B cell (primary cell): ENCODE data around the gene BMP6. TPM values are rescaled to one million over a fixed set of nuclear protein-coding genes. Genes with fewer than 3 reads are reported as not detected.

Experiments
- ATAC-seq: fragments of 200-7000 bp; cut with Tn5 transposase; one replicate; pipeline ENCODE4 v1.10.0; 2021; ENCODE audit warnings: low read depth, mild to moderate bottlenecking, moderate number of reproducible peaks, moderate library complexity
- CTCF ChIA-PET: fragments of 350-600 bp; sonication (Branson Sonifier 250); formaldehyde crosslinking; loops from one replicate; lab custom pipeline; 2021; ENCODE audit warnings: antibody characterized with exemption, inconsistent platforms; lab: Charles Lee
- POLR2A ChIA-PET: fragments of 350-600 bp; sonication (Branson Sonifier 250); formaldehyde crosslinking; loops from one replicate; lab custom pipeline; 2021; ENCODE audit warnings: antibody characterized with exemption; lab: Charles Lee
- DNase-seq: peaks from one replicate; pipeline ENCODE4 v3.0.0; 2013
- H2AFZ ChIP-seq: 2 replicates; pipeline ENCODE4 v1.6.1; 2012; ENCODE audit warnings: mild to moderate bottlenecking, low read depth, low read length; ENCODE audit not compliant: insufficient read depth, poor library complexity, severe bottlenecking
- H3K27ac ChIP-seq, 2 donors: 1 replicate in 1 of 2; 2 replicates in 1 of 2; pipeline ENCODE4 v1.5.1; 2012 to 2013; ENCODE audit warnings: low read length in 2 of 2, mild to moderate bottlenecking in 2 of 2, moderate library complexity in 1 of 2
- H3K27me3 ChIP-seq, 4 experiments: fragments of 200-600 bp in 1 of 4; sonication (generic) in 1 of 4; replicated peaks in 1 of 4; 1 replicate in 2 of 4; 2 replicates in 2 of 4; pipeline versions ENCODE4 v1.6.1 to v1.7.0; 2013 to 2016; ENCODE audit warnings: low read length in 3 of 4, mild to moderate bottlenecking in 2 of 4, mixed read lengths in 1 of 4, moderate library complexity in 1 of 4; ENCODE audit not compliant: insufficient read depth in 4 of 4, control insufficient read depth in 3 of 4; ENCODE audit errors: control extremely low read depth in 1 of 4
- H3K36me3 ChIP-seq, 2 experiments: replicated peaks in 1 of 2; 1 replicate in 1 of 2; 2 replicates in 1 of 2; pipeline versions ENCODE4 v1.6.1 to v1.7.1; 2013; ENCODE audit warnings: low read length in 1 of 2; ENCODE audit not compliant: insufficient read depth in 2 of 2, control insufficient read depth in 1 of 2; ENCODE audit errors: control extremely low read depth in 1 of 2, extremely low read depth in 1 of 2
- H3K4me1 ChIP-seq, 2 donors: fragments of 200-600 bp in 1 of 2; sonication (generic) in 1 of 2; 1 replicate in 1 of 2; 2 replicates in 1 of 2; pipeline versions ENCODE4 v1.5.1 to v1.6.1; 2013 to 2017; ENCODE audit warnings: low read length in 2 of 2; ENCODE audit not compliant: control insufficient read depth in 2 of 2, insufficient read depth in 2 of 2
- H3K4me2 ChIP-seq: replicated peaks from 2 replicates; pipeline ENCODE3; 2012; ENCODE audit warnings: mild to moderate bottlenecking, low read depth, low read length; ENCODE audit not compliant: poor library complexity, severe bottlenecking
- H3K4me3 ChIP-seq, 5 experiments: fragments of 200-600 bp in 1 of 5; sonication (generic) in 1 of 5; 1 replicate in 3 of 5; 2 replicates in 2 of 5; pipeline versions ENCODE4 v1.5.1 to v1.7.0; 2011 to 2016; ENCODE audit warnings: low read length in 4 of 5, mild to moderate bottlenecking in 4 of 5, low read depth in 2 of 5, control low read depth in 1 of 5, moderate library complexity in 1 of 5; ENCODE audit not compliant: insufficient read depth in 1 of 5; ENCODE audit errors: control extremely low read depth in 1 of 5, extremely low read depth in 1 of 5
- H3K79me2 ChIP-seq: fragments of 200-600 bp; sonication (generic); one replicate; pipeline ENCODE4 v1.6.0; 2016; ENCODE audit warnings: low read length; ENCODE audit not compliant: control insufficient read depth, insufficient read depth
- H3K9ac ChIP-seq: fragments of 200-600 bp; sonication (generic); 2 replicates; pipeline ENCODE4 v1.6.1; 2017; ENCODE audit warnings: mild to moderate bottlenecking, low read length, moderate library complexity
- H3K9me3 ChIP-seq, 3 donors: one replicate each; pipeline versions ENCODE4 v1.6.1 to v1.7.1; 2013; ENCODE audit warnings: low read length in 2 of 3; ENCODE audit not compliant: control insufficient read depth in 2 of 3, insufficient read depth in 1 of 3; ENCODE audit errors: control extremely low read depth in 1 of 3
- H4K20me1 ChIP-seq: 2 replicates; pipeline ENCODE4 v1.6.0; 2012; ENCODE audit warnings: mild to moderate bottlenecking, low read length; ENCODE audit not compliant: insufficient read depth, control insufficient read depth, poor library complexity, severe bottlenecking
- H3K27ac Mint-ChIP-seq: one replicate; pipeline ENCODE4 v1.8.0; 2021; ENCODE audit warnings: mixed read lengths
- H3K27me3 Mint-ChIP-seq: one replicate; pipeline ENCODE4 v1.8.0; 2021; ENCODE audit warnings: mixed read lengths
- H3K4me1 Mint-ChIP-seq: one replicate; pipeline ENCODE4 v1.8.0; 2021; ENCODE audit warnings: mixed read lengths
- H3K4me3 Mint-ChIP-seq: one replicate; pipeline ENCODE4 v1.8.0; 2021; ENCODE audit warnings: mixed read lengths
- H3K9me3 Mint-ChIP-seq: one replicate; pipeline ENCODE4 v1.8.0; 2022; ENCODE audit warnings: mixed read lengths; ENCODE audit not compliant: insufficient read depth
- CTCF ChIP-seq: fragments of 200-600 bp; IDR thresholded peaks from one replicate; pipeline ENCODE4 v1.8.0; 2022; ENCODE audit warnings: antibody characterized with exemption, mild to moderate bottlenecking
- EZH2 ChIP-seq: IDR thresholded peaks from 2 replicates; pipeline ENCODE4 v1.6.1; 2012; ENCODE audit warnings: borderline replicate concordance, low read depth, mild to moderate bottlenecking, moderate library complexity, low read length; ENCODE audit not compliant: insufficient read depth, poor library complexity, severe bottlenecking
- WGBS: methylation state at CpG from one replicate; pipeline ENCODE4 v1.1.5; 2013; ENCODE audit warnings: missing lambda C conversion rate; ENCODE audit not compliant: insufficient coverage; 5-methylcytosine and 5-hydroxymethylcytosine counted together
- intact Hi-C: fragments of 100-400 bp; cut with micrococcal nuclease; formaldehyde crosslinking; loops from one replicate; pipeline ENCODE4 v1.10.0; 2022
- polyA plus RNA-seq: library from polyadenylated mRNA; depleted of rRNA; stranded (reverse); fragments of >200 nt; gene quantifications from 2 replicates; pipeline ENCODE4 v1.2.3, GENCODE V29; 2012
- total RNA-seq, 2 donors: library from RNA; stranded (reverse); fragments of 120-200 nt in 1 of 2; gene quantifications; 1 replicate in 1 of 2; 2 replicates in 1 of 2; pipeline versions ENCODE4 v1.2.3 to v1.2.4, GENCODE V29; 2013 to 2022

BMP6 gene
- total and polyA plus RNA-seq, 2 donors (not counting 1 experiment from before 2014, with no cell fraction given) = 0.43 to 2.9 TPM

GRCh38 chr6:7865781-7866180 is 139.9 kb downstream of the BMP6 start:
- Histone ChIP-seq H2AFZ (no peak overlapping the region), H3K27me3 (no peaks in the 10 kb centered on the region), H3K79me2 (no peaks in the 10 kb centered on the region), H3K4me2 (no peak overlapping the region), H3K36me3 (no peaks in the 10 kb centered on the region), H3K27ac (no peak overlapping the region), H4K20me1 (no peaks in the 10 kb centered on the region), H3K4me1 (no peaks in the 10 kb centered on the region), H3K4me3 (no peak overlapping the region), H3K9ac (no peak overlapping the region), H3K9me3 (no peaks in the 10 kb centered on the region)
- H3K27me3 Mint-ChIP-seq = peaks cover 12% of the 10 kb centered on the region
- WGBS = 79% methylated on average over 2 of the region's 6 CpGs
- ChIA-PET POLR2A (no interaction called here), CTCF (no interaction called here)
- H3K4me3 Mint-ChIP-seq = no peak overlapping the region
- no peak for DNase-seq
- no peak for ATAC-seq
- H3K27ac Mint-ChIP-seq = no peak overlapping the region
- H3K9me3 Mint-ChIP-seq = no peaks in the 10 kb centered on the region
- no peak for TF ChIP-seq CTCF
- TF ChIP-seq EZH2 = no peak
- intact Hi-C loops = no loop called here
- H3K4me1 Mint-ChIP-seq = no peaks in the 10 kb centered on the region

GRCh38 chr6:7866526-7866925 is 140.6 kb downstream of the BMP6 start:
- POLR2A ChIA-PET = no interaction called here
- Histone ChIP-seq H3K4me2 (no peak overlapping the region), H3K9ac (no peak overlapping the region), H4K20me1 (no peaks in the 10 kb centered on the region), H3K36me3 (no peaks in the 10 kb centered on the region), H2AFZ (no peak overlapping the region), H3K27ac (no peak overlapping the region), H3K4me3 (no peak overlapping the region), H3K4me1 (no peaks in the 10 kb centered on the region), H3K27me3 (no peaks in the 10 kb centered on the region), H3K9me3 (no peaks in the 10 kb centered on the region), H3K79me2 (no peaks in the 10 kb centered on the region)
- peaks cover 10% of the 10 kb centered on the region for H3K27me3 Mint-ChIP-seq
- DNase-seq (no peak), ATAC-seq (no peak)
- no peaks in the 10 kb centered on the region for H3K9me3 Mint-ChIP-seq
- no peak overlapping the region for H3K27ac Mint-ChIP-seq
- H3K4me3 Mint-ChIP-seq = no peak overlapping the region
- CTCF ChIA-PET = no interaction called here
- intact Hi-C loops = no loop called here
- no peaks in the 10 kb centered on the region for H3K4me1 Mint-ChIP-seq
- WGBS = 100% methylated on average over 1 of the region's 1 CpG
- no peak for TF ChIP-seq EZH2
- no peak for TF ChIP-seq CTCF
